Adrenal gland (tissue), 12 donors: Measurements from ENCODE around the gene ARL15. TPM values are rescaled to one million over a fixed set of nuclear protein-coding genes. Genes with fewer than 3 reads are reported as not detected.

Source experiments
- DNase-seq, 7 donors: peaks; one replicate each; pipeline ENCODE4 v3.0.0-alpha.2; 2019 to 2020
- H3K27ac ChIP-seq, 5 donors: fragments of 200-600 bp; sonication (generic) in 4 of 5; 1 replicate in 3 of 5; 2 replicates in 2 of 5; pipeline versions ENCODE4 v1.5.1 to v1.8.0; 2016 to 2020; ENCODE audit warnings: mild to moderate bottlenecking in 1 of 5
- H3K27me3 ChIP-seq: fragments of 200-600 bp; 2 replicates; pipeline ENCODE4 v1.8.0; 2021
- H3K36me3 ChIP-seq, 2 donors: fragments of 200-600 bp; replicated peaks in 1 of 2; 1 replicate in 1 of 2; 2 replicates in 1 of 2; pipeline versions ENCODE4 v1.5.1 to v1.8.0; 2018 to 2022
- H3K4me1 ChIP-seq, 2 donors: fragments of 200-600 bp; replicated peaks in 1 of 2; 1 replicate in 1 of 2; 2 replicates in 1 of 2; pipeline versions ENCODE4 v1.5.1 to v1.8.0; 2018 to 2021
- H3K4me3 ChIP-seq, 4 donors: fragments of 200-600 bp; sonication (generic) in 3 of 4; one replicate each; pipeline ENCODE4 v1.5.1; 2016 to 2018
- H3K9me3 ChIP-seq, 3 donors: fragments of 200-600 bp; sonication (generic) in 1 of 3; replicated peaks in 1 of 3; 1 replicate in 2 of 3; 2 replicates in 1 of 3; pipeline versions ENCODE4 v1.5.1 to v1.8.0; 2016 to 2021
- CTCF ChIP-seq, 6 experiments: fragments of 450-650 bp in 4 of 6; fragments of 200-600 bp in 2 of 6; sonication (generic) in 1 of 6; IDR thresholded peaks; 1 replicate in 5 of 6; 2 replicates in 1 of 6; pipeline versions ENCODE4 v1.5.1 to v1.8.0; 2016 to 2021; ENCODE audit warnings: antibody characterized with exemption in 6 of 6, mild to moderate bottlenecking in 2 of 6, moderate library complexity in 1 of 6
- POLR2A ChIP-seq, 2 donors: fragments of 450-650 bp; IDR thresholded peaks; one replicate each; pipeline ENCODE4 v1.6.1; 2017; ENCODE audit warnings: antibody characterized with exemption in 2 of 2, mild to moderate bottlenecking in 2 of 2, moderate library complexity in 1 of 2
- WGBS, 4 donors: extraction: QIAGEN DNeasy Blood & Tissue Kit in 2 of 4; methylation state at CpG; one replicate each; pipeline versions ENCODE4 v1.1.5 to v1.1.7; 2013 to 2017; 5-methylcytosine and 5-hydroxymethylcytosine counted together
- intact Hi-C, 2 donors: fragments of 100-400 bp; cut with DNase I; formaldehyde crosslinking; loops; one replicate each; pipeline versions ENCODE4 v1.14.1 to v1.15.0; 2022 to 2023
- polyA plus RNA-seq, 3 donors: library from polyadenylated mRNA; stranded (reverse); fragments of 200-250 nt in 2 of 3; fragments of 350-450 nt in 1 of 3; fragmentation: Illumina TruSeq in 1 of 3; extraction: RNeasy Lipid Tissue Mini Kit (QIAGEN cat#74804) in 1 of 3; gene quantifications; one replicate each; pipeline ENCODE4 v1.2.3, GENCODE V29; 2013 to 2014
- total RNA-seq, 9 donors: library from RNA; depleted of rRNA in 4 of 9; stranded (reverse); fragments of >200 nt in 4 of 9; fragments of 120-200 nt in 1 of 9; fragmentation: NEBNext Ultra II Directional in 1 of 9; extraction: Animal tissue kit (Norgen Biotek cat#: 25700) in 1 of 9; gene quantifications; one replicate each; pipeline versions ENCODE4 v1.1.0 to v1.2.4, GENCODE V29; 2013 to 2023
- donor health status: healthy with polysubstance abuse.
- donor health status: Bipolar disorder and iron deficiency.
- donor health status: DM: yes; HTN: yes; CAD: no.
- donor health status: DM: no; HTN: no; CAD: no.
- donor health status: DM: no; HTN: no; CAD: no.
- donor health status: DM: yes; HTN: yes; CAD: no.

The ARL15 gene
- total and polyA plus RNA-seq, 12 donors = 12.1 to 85.6 (median 38.9) TPM

- TF ChIP-seq CTCF (IDR thresholded peaks at IDR 0.05) (no peak), POLR2A (IDR thresholded peaks at IDR 0.05) (no peak)
- intact Hi-C loops = no loop called here
- no peaks in the 10 kb centered on the region for H3K27me3 ChIP-seq
- H3K36me3 ChIP-seq = no peaks in the 10 kb centered on the region
- DNase-seq = no peak
- WGBS, 4 donors = 86 to 95% (median 92%) methylated on average over 1 of the region's 1 CpG
- H3K4me1 ChIP-seq = no peaks in the 10 kb centered on the region
- no peak overlapping the region for H3K4me3 ChIP-seq
- H3K9me3 ChIP-seq = no peaks in the 10 kb centered on the region
- H3K27ac ChIP-seq = no peak overlapping the region
Measured at GRCh38 chr5:54024466-54024865, 285.9 kb downstream of the ARL15 start.

- TF ChIP-seq POLR2A (IDR thresholded peaks at IDR 0.05) (no peak), CTCF (IDR thresholded peaks at IDR 0.05) (no peak)
- Histone ChIP-seq H3K4me1 (no peaks in the 10 kb centered on the region), H3K27ac (no peak overlapping the region), H3K4me3 (no peak overlapping the region), H3K36me3 (no peaks in the 10 kb centered on the region), H3K9me3 (no peaks in the 10 kb centered on the region), H3K27me3 (no peaks in the 10 kb centered on the region)
- WGBS, 4 donors = 86 to 91% (median 89%) methylated on average over 3 of the region's 3 CpGs
- intact Hi-C loops = no loop called here
- DNase-seq = no peak
Measured at GRCh38 chr5:54022223-54022622, 288.1 kb downstream of the ARL15 start.

- 67 to 72% (median 71%) methylated on average over 5 of the region's 5 CpGs for WGBS, 4 donors
Measured at GRCh38 chr5:54021431-54022164, 288.8 kb downstream of the ARL15 start.

GRCh38 chr5:54018438-54018837 is 291.9 kb downstream of the ARL15 start:
- no peak overlapping the region for H3K4me3 ChIP-seq
- H3K9me3 ChIP-seq = no peaks in the 10 kb centered on the region
- intact Hi-C loops = no loop called here
- WGBS, 4 donors = 90 to 93% (median 91%) methylated on average over 3 of the region's 3 CpGs
- no peaks in the 10 kb centered on the region for H3K27me3 ChIP-seq
- DNase-seq = no peak
- no peaks in the 10 kb centered on the region for H3K36me3 ChIP-seq
- TF ChIP-seq POLR2A (IDR thresholded peaks at IDR 0.05) = no peak
- no peak for TF ChIP-seq CTCF (IDR thresholded peaks at IDR 0.05)
- no peaks in the 10 kb centered on the region for H3K4me1 ChIP-seq
- no peak overlapping the region for H3K27ac ChIP-seq

More at GRCh38 chr5:54021431-54022164, 288.8 kb downstream of the ARL15 start:
- H3K27me3 ChIP-seq = no peaks in the 10 kb centered on the region
- no peak for DNase-seq
- intact Hi-C loops = no loop called here
- no peaks in the 10 kb centered on the region for H3K36me3 ChIP-seq
- H3K9me3 ChIP-seq = no peaks in the 10 kb centered on the region
- no peak overlapping the region for H3K27ac ChIP-seq
- no peaks in the 10 kb centered on the region for H3K4me1 ChIP-seq
- no peak overlapping the region for H3K4me3 ChIP-seq
- TF ChIP-seq CTCF (IDR thresholded peaks at IDR 0.05) = no peak
- no peak for TF ChIP-seq POLR2A (IDR thresholded peaks at IDR 0.05)
